ENCODE results near the gene PRR23E. TPM values are rescaled to one million over a fixed set of nuclear protein-coding genes. Genes with fewer than 3 reads are reported as not detected.
A peak's percentile ranks its signal among the peaks of the same experiment; 100 is the strongest.

Gene PRR23E
- total RNA-seq, 1 experiment from 2014 or later = not detected

GRCh38 chr3:127157171-127157828 lies 35.6 kb upstream of the PRR23E start:
- no peaks in the 10 kb centered on the region for H3K36me3 ChIP-seq
- no peaks in the 10 kb centered on the region for H3K27me3 ChIP-seq
- peaks cover 3% of the 10 kb centered on the region; the same call in 1 of the 2 replicates for H3K9me3 ChIP-seq (replicated peaks)
- peak overlapping the region; percentile 77 for H3K27ac ChIP-seq
- H3K4me1 ChIP-seq = peaks cover 24% of the 10 kb centered on the region
- H3K4me3 ChIP-seq = no peak overlapping the region
- peak; percentile 49 to 58 for DNase-seq

- peak; percentile 95 to 97 for DNase-seq
- H3K36me3 ChIP-seq = no peaks in the 10 kb centered on the region
- peaks cover 24% of the 10 kb centered on the region for H3K4me1 ChIP-seq
- no peaks in the 10 kb centered on the region; the same call in 1 of the 2 replicates for H3K27me3 ChIP-seq
- peak overlapping the region; percentile 77 for H3K27ac ChIP-seq
- H3K4me3 ChIP-seq = no peak overlapping the region
- peaks cover 3% of the 10 kb centered on the region; the same call in 1 of the 2 replicates for H3K9me3 ChIP-seq (replicated peaks)
Measured at GRCh38 chr3:127158614-127159229, 34.2 kb upstream of the PRR23E start.

GRCh38 chr3:127159543-127159942 lies 33.4 kb upstream of the PRR23E start:
- Histone ChIP-seq H3K4me1 (peaks cover 24% of the 10 kb centered on the region), H3K36me3 (no peaks in the 10 kb centered on the region), H3K4me3 (no peak overlapping the region), H3K27me3 (no peaks in the 10 kb centered on the region; the same call in 1 of the 2 replicates), H3K9me3 (replicated peaks) (no peaks in the 10 kb centered on the region; the same call in 1 of the 2 replicates), H3K27ac (no peak overlapping the region)
- no peak for DNase-seq

GRCh38 chr3:127161236-127161635 lies 31.7 kb upstream of the PRR23E start:
- Histone ChIP-seq H3K27ac (no peak overlapping the region), H3K9me3 (replicated peaks) (no peaks in the 10 kb centered on the region; the same call in 1 of the 2 replicates), H3K36me3 (no peaks in the 10 kb centered on the region), H3K4me1 (peaks cover 24% of the 10 kb centered on the region), H3K27me3 (no peaks in the 10 kb centered on the region; the same call in 1 of the 2 replicates), H3K4me3 (no peak overlapping the region)
- no peak for DNase-seq

- peaks cover 20% of the 10 kb centered on the region for H3K4me1 ChIP-seq
- H3K27me3 ChIP-seq = no peaks in the 10 kb centered on the region; the same call in 1 of the 2 replicates
- H3K36me3 ChIP-seq = no peaks in the 10 kb centered on the region
- no peak for DNase-seq
- H3K27ac ChIP-seq = no peak overlapping the region
- H3K4me3 ChIP-seq = no peak overlapping the region
- no peaks in the 10 kb centered on the region; the same call in 1 of the 2 replicates for H3K9me3 ChIP-seq (replicated peaks)
Measured at GRCh38 chr3:127161973-127162579, 30.9 kb upstream of the PRR23E start.

GRCh38 chr3:127162947-127163645 lies 29.8 kb upstream of the PRR23E start:
- Histone ChIP-seq H3K27ac (no peak overlapping the region), H3K27me3 (no peaks in the 10 kb centered on the region; the same call in 1 of the 2 replicates), H3K4me3 (no peak overlapping the region), H3K36me3 (no peaks in the 10 kb centered on the region), H3K4me1 (peaks cover 16% of the 10 kb centered on the region), H3K9me3 (replicated peaks) (no peaks in the 10 kb centered on the region; the same call in 1 of the 2 replicates)
- peak; percentile 56 to 76 for DNase-seq

- peaks cover 15% of the 10 kb centered on the region for H3K4me1 ChIP-seq
- DNase-seq = no peak
Measured at GRCh38 chr3:127164615-127165014, 28.3 kb upstream of the PRR23E start.

GRCh38 chr3:127165036-127165435 lies 27.9 kb upstream of the PRR23E start:
- Histone ChIP-seq H3K4me3 (no peak overlapping the region), H3K27me3 (no peaks in the 10 kb centered on the region; the same call in 1 of the 2 replicates), H3K36me3 (no peaks in the 10 kb centered on the region), H3K27ac (no peak overlapping the region), H3K4me1 (peaks cover 16% of the 10 kb centered on the region), H3K9me3 (replicated peaks) (no peaks in the 10 kb centered on the region; the same call in 1 of the 2 replicates)
- no peak for DNase-seq

More at GRCh38 chr3:127164615-127165014, 28.3 kb upstream of the PRR23E start:
- Histone ChIP-seq H3K27me3 (no peaks in the 10 kb centered on the region; the same call in 1 of the 2 replicates), H3K9me3 (replicated peaks) (no peaks in the 10 kb centered on the region; the same call in 1 of the 2 replicates), H3K36me3 (no peaks in the 10 kb centered on the region), H3K4me3 (no peak overlapping the region), H3K27ac (no peak overlapping the region)

GRCh38 chr3:127165694-127166485 lies 27.0 kb upstream of the PRR23E start:
- H3K4me3 ChIP-seq = no peak overlapping the region
- H3K9me3 ChIP-seq (replicated peaks) = no peaks in the 10 kb centered on the region; the same call in 1 of the 2 replicates
- no peaks in the 10 kb centered on the region; the same call in 1 of the 2 replicates for H3K27me3 ChIP-seq
- H3K27ac ChIP-seq = no peak overlapping the region
- peaks cover 25% of the 10 kb centered on the region for H3K4me1 ChIP-seq
- no peaks in the 10 kb centered on the region for H3K36me3 ChIP-seq
- no peak for DNase-seq

GRCh38 chr3:127166501-127167065 lies 26.3 kb upstream of the PRR23E start:
- Histone ChIP-seq H3K4me1 (peaks cover 32% of the 10 kb centered on the region), H3K27me3 (no peaks in the 10 kb centered on the region; the same call in 1 of the 2 replicates), H3K4me3 (no peak overlapping the region), H3K27ac (no peak overlapping the region), H3K9me3 (replicated peaks) (no peaks in the 10 kb centered on the region; the same call in 1 of the 2 replicates), H3K36me3 (no peaks in the 10 kb centered on the region)
- DNase-seq = no peak

- Histone ChIP-seq H3K27ac (no peak overlapping the region), H3K4me3 (no peak overlapping the region), H3K9me3 (replicated peaks) (no peaks in the 10 kb centered on the region; the same call in 1 of the 2 replicates), H3K4me1 (peaks cover 41% of the 10 kb centered on the region), H3K27me3 (no peaks in the 10 kb centered on the region; the same call in 1 of the 2 replicates), H3K36me3 (no peaks in the 10 kb centered on the region)
- DNase-seq = no peak
Measured at GRCh38 chr3:127167315-127168043, 25.5 kb upstream of the PRR23E start.

- H3K4me3 ChIP-seq = no peak overlapping the region
- H3K27ac ChIP-seq = peak overlapping the region; percentile 2; the same call in 1 of the 2 replicates
- peak; percentile 58 to 64 for DNase-seq
- H3K4me1 ChIP-seq = peaks cover 46% of the 10 kb centered on the region
- H3K9me3 ChIP-seq (replicated peaks) = no peaks in the 10 kb centered on the region
- H3K27me3 ChIP-seq = no peaks in the 10 kb centered on the region
- no peaks in the 10 kb centered on the region for H3K36me3 ChIP-seq
Measured at GRCh38 chr3:127168271-127168670, 24.7 kb upstream of the PRR23E start.

GRCh38 chr3:127170814-127171213 lies 22.1 kb upstream of the PRR23E start:
- Histone ChIP-seq H3K4me1 (peaks cover 54% of the 10 kb centered on the region), H3K27me3 (no peaks in the 10 kb centered on the region), H3K4me3 (no peak overlapping the region), H3K36me3 (no peaks in the 10 kb centered on the region), H3K9me3 (replicated peaks) (no peaks in the 10 kb centered on the region), H3K27ac (peak overlapping the region; percentile 100)
- peak; percentile 79 to 81 for DNase-seq

Data from SJCRH30 (cell line).